GM19468 (cell line): ENCODE measurements around the gene GAS1.

ENCODE experiments used
- ATAC-seq: cut with Tn5 transposase; IDR thresholded peaks from one replicate; pipeline ENCODE4 v1.9.1; 2021; ENCODE audit warnings: mild to moderate bottlenecking, moderate library complexity, moderate number of reproducible peaks; ENCODE audit not compliant: unreplicated experiment; ENCODE audit errors: extremely low read depth

The GAS1 gene

DNA sequence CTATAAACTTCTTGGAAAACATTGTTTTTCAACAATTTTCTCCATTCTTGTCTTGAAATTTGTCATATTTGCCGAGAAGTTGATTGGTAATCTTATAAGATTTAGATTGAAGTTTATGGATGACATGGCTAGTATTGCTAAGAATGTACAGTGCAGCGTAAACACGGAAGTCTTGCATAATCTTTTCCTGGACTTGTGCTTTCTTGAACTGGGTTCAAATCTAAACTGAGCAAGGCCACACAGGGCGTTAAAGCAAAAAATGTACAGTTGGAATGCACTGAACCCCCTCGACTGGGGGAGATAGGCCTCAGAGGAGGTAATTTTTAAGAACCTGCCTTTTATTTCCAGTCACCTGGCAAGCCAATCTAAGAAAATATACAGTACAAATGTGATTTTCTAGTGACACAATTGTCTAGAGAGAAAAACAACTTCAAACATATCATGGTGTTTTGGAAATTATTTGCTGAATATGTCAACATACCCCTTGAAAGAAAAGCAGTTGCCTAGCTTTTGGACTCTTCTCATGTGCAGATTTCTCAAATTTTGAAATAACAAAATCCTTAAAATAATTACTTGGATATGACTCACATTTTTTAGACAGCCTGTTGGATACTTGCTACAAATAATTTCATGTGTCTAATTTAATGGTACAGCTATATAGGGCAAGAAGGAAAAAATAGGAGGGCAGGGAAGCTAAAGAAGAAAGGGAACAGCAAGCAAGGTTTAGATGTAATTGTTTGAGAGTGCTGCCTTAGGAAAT, 18.5 kb upstream of the GAS1 start:
- ATAC-seq: no peak

DNA sequence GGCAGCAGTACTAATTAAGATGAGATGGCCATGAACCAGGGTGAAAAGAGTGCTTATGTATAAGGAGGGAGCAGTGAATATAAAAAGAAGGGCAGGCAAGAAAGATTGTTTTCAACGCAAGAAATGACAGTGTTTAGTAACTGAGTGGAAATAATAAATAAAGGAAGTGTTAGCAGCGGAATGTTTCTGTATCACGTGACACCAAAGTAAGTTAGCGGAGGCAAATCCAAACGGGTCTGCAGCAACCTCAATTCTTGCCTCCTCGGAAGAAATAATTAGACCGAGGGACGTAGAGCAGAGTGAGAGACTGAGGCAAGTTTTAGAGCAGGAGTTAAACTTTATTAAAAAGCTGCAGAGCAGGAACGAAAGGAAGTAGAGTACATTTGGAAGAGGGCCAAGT, 15.4 kb upstream of the GAS1 start:
- ATAC-seq: no peak

DNA sequence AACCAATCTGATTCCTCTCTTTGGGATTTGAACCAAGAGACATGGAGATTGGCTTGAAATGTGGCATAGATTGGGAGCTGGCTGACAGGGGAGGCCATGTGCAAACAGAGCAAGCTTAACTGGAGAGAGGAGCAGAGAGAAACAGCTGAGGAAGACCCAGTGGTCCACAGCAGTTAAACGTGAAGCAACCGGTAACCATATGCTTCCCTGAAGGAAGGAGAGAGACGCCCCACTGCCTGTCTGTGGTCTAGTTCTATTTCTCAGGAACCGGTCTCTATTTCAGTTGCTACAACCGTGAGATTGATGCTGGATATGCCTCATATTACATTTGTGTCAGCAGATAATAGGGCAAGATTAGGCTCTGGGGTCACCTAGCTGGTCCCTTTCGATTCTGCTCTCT, 13.6 kb upstream of the GAS1 start:
- no peak for ATAC-seq

DNA sequence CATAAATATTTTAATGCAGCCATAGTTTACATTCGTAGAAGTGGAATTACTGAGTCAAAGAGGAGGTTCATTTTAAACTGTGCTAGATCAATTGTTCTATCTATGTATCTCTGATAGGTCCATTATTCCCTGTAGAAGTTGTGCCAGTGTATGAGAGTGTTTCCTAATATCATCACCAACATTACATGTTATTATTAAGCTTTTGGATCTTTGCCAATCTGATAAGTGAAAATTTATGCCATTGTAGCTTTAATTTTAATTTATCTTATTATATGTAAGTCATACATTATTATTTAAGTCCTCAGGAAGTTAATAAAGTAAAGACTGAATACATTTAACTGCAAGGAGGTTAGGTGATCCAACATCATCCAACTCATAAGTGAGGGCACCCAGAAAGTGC, 10.9 kb upstream of the GAS1 start:
- no peak for ATAC-seq

DNA sequence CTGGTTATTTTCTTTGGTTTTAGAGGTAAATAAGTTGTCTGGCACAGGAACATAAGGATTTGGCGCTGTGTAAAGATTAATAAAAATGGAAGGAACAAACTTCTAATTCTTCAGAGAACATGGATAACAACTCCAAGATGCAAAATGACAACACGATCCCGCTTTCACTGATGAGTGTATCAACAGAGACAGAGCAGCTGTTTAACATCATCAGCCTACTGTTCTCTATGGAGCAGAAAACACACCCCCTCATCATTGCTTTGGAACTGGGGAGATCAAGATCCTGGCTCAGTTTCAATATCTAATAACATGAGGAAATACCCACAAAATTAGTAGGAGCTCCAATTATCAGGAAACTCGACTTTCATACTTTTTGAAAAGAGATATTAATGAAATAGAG, 8.3 kb upstream of the GAS1 start:
- no peak for ATAC-seq

DNA sequence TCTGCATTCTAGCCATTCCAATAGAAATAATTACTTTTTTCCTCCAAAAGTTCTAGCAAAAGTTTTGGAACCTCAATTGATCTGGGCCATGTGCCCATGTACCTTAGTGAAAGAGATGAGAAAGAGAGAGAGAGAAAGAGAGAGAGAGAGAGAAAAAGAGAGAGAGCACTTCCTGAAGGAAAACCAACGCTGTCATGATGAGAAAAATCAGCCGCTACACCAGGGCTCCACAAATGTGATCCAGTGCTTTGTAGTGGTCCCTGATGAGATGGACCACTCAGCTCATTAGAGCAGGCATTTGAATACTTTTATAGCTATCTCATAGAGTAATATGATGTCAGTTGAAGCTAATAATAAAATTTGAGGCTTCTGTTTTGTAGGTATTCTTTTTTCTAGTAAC, 7.7 kb upstream of the GAS1 start:
- ATAC-seq: no peak

DNA sequence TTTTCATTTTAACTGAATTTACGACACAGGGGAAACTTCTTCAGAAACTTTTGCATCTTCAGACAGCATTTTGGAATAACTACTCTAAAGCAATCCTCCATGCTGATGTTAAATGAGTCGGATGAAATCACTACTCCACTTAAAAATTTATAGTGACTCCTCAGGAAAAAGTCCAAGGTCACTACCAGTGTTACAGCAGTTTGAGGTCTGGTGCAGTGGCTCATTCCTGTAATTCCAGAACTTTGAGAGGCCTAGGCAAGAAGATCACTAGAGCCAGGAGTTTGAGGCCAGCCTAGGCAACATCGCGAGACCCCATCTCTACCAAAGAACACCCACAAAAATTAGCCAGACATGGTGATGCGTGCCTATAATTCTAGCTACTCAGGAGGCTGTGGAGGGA, 5.9 kb upstream of the GAS1 start:
- ATAC-seq: no peak

DNA sequence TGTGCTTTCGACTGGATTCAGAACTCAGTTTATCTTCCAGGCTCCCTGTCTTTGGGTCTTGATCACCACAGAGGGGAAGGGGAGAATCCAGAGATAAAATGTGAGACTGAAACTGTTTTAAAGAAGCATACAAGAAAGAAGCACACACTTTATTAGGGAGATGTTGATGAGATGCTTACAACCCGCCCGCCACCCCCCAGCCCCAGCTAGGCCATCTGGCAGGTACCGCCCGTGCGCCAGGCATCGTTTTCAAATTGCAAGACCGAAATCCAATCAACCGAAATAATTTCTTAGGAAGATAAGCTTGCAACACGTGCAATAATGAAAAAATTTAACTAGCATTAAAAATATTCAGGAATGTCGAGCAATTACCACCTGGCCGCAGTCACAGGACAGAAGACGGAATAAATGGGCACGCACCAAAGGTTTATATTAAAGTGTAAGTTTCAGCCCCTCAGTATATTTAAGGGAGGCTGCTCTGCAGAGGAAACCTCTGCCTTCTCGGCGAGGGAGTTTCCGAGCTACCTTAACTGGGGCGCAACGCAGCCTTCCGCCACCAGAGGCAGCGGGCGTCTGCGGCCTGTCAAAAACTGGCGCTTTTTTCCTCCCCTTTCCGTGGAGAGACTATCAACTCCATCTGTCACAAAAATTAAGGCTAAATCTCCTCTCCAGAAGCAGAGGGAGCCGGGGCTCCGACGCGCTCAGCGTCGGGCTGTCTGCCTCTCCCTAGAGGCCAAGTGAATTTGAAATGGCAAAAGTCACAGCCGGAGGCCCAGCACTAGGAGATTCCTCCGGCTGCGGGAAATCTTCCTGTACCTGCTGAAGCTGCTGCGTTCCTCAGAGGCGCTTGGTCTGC, 996 bp upstream of the GAS1 start:
- ATAC-seq: peak; percentile 35

DNA sequence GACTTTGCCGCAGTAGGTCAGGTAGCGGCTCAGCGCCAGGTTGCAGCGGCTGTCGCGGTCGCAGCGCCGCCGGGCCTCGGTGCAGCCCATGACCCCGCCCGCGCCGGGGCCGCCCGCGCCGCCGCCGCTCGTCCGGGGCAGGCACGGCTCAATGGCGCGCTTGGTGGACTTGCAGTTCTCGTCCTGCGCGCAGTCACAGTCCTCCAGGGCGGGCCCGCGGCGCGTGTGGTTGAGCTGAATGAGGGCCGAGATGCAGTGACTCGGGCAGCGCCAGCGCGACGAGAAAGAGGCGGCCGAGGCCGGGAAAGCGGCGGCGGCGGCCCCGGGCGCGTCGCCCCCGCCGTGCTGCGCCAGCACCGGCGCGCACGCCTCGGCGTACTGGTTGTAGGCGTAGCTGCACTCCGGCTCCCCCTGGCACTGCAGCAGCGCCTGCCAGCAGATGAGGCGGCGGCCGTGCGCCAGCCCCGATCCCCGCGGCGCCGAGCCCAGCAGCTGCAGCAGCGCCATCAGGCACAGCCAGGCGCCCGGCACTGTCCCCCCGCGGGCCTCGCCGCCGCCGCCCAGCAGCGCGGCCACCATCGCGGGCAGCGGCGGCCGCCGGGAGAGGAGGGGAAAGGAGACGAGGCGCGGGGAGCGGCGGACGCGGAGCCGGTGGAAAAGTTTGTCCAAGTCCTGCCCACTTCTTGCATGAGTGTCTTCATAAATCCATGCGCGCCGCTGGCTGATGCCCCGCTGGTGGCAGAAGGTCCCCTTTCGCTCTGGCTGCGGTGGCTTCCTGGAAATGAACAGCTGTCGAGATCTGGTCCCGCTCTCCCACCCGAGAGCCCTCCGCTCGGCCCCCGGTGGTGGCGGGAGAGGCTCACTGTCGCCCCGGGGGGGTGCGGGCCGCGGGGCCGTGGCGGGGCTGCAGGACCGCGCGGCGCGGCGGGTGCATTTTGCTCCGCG, 833 bp downstream of the GAS1 start:
- ATAC-seq: peak; percentile 29

DNA sequence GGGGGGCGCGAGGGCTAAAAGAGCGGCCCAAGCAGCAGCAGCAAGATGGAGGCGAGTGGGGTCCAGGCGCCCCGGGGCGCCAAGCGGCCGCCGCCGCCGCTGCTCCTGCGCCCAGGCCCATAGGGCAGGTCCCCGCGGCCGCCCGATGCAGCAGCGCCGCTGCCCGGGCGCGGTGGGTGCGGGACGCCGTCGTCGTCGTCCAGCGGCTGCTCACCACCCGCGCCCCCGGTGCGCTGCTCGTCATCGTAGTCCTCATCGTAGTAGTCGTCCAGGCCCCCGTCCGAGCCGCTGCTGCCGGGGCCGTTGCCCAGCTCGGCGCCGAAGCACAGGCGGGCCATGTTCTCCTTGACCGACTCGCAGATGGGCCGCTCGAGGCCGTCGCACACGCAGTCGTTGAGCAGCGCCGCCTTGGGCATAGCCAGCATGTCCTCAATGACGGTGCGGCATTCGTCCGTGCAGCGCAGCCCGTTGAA, 1.5 kb downstream of the GAS1 start:
- no peak for ATAC-seq

DNA sequence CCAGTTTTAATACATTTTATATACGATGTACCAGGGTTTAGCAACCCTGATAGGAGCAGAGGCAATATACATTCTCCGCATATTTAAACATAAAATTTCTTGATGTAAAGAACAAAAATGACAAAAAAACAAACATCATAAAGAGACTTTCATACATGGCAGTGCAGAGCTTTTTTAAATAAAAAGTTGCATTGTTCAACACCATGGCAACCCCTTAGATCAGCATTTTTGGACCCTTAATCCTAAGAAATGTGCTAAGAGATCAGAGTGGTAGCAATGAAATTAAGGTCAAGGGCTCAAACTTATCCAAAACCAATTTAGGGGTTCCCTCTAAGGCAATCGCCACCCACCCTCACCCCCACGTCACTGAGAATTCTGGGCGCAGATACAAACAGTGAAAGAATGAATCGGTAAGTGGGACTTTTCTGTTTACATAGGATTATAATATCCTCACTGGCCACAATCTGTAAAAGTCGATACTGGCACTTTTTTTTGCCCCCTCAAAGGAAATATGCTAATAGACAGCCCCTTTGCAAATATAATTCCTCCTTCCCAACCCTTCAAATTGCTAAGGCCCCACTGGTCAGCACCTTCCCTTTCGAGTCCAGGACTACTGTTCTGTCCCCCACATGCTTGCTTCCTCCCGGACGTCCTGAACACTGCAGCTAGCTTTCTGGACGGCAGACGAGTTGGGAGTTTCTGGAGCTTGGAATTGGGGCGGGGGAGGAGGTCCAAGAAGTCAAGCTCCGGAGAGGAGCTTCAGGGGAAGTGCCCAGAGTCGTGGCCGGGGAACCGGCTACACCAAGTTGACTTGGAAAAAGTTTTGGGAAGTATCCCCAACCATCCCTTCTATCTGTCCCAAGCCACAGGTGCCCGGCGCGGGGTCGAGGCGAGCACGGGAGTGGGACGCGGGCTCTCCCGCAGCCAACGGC, 2.2 kb downstream of the GAS1 start:
- ATAC-seq: no peak

DNA sequence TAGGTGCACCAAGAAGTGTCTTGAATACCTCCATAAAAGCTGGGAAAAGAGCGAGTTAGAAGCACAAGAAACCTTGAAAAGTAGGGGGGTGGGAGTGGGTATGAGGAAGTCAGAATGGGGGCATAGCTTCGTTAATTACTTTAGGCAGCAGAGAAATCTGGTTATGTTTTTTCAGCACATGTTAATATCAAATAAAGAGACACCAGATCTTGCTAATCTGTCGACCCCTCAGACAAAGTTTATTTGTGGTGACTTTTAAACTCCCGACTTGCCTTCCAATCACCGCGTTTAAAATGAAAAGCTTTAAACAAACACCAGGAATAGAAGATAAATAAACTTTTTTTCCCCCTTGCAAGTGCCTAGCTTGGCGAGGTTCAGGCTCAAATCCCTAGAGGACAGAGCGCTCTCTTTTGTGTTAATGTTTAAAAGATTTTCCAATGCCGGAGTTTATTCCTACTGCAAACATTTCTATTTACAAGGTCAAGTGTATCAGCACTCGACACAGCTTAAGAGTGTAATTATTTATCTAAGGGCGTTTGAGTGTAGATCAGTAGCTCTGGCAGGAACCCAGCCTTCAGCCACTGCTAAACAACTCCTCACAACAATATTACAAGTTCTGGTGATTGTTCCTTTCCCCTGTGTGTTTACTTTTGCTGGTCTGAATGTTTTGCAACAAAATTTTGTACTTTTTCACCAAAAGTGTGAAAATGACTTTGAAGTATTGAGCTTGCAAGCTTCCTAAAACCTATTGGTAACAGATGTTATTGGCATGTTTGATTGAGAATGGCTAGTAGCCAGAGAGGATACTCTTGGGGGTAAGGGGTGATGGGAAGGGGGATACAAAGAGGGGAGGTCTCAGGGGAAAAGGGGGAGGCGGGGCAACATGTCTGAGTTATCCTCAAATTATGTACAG, 3.8 kb downstream of the GAS1 start:
- ATAC-seq: no peak

DNA sequence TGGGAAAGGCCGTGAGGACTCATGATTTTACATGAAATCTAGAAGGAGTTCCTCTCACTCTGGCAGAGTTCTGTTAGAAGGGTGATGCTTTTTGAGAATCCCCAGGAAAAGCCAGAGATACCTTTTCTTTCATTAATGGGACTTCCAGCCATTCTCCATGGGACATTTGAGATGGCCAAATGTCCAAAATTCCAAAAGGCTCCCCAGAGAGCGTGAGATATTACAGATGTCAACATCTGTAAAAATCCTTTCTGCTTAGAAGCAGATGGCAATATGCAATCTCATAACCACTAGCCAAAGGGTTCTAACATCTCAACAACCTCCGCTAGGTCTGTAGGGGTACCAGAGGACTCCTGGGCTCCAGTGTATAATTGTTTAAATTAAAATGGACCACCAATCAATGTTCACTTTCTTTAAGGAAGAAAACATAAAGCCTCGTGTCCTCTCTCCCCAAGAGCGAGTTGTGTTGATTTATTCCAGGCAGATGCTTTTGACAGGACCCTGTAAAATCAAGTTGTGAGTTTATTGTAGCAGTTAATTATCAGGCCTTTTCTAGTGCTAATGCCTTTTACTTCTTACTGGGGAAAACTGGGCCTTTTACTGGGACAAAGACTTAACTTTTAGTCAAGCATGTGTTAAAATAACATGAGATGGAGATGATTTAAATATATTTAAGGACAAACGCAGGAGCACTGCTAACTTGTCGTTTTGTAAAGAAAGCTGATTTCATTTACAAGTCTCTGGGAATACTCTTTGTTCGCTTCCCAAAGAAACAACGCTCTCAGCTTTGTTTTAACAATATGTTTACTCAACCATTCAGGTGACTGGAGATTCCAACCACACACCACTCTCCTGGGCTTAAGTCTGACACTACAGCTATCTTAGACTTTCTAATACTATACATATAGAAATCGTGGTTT, 4.8 kb downstream of the GAS1 start:
- no peak for ATAC-seq

DNA sequence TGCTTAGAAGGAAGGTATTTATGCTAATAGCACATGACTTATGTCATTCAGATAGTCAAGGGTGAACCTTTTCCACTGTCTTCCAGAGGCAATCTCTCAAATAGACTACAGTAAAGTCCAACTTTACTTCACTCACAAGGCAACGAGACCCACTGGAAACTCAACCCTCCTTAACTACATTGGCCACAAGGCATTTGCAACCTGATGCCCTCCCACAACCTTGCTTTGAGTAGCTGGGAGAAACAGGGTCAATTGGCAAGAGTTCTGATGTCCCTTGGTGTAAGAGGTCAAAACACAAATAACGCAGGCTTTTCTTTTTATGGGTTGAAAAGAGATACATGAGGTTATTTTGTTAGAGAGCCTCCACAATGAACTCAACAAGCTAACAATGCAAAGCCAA, 6.1 kb downstream of the GAS1 start:
- no peak for ATAC-seq

DNA sequence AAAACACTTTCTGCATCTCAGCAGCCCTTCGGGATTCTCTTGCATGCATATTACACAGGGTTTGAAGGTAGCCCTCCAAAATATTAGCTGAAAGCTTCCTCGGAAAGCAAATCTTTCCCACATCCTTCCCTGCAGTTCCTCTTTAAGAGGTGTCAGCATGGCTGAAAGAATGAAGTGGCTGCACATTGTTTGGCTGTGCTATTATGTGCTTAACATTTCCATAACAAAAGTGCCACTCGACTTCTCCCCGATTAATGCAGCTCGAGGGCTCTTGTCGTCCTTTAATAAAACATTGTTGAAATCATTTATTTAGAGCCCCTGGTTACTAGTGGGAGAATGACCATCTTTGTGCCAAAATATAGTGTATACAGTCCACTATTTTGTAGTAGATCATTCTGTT, 6.5 kb downstream of the GAS1 start:
- ATAC-seq: no peak

DNA sequence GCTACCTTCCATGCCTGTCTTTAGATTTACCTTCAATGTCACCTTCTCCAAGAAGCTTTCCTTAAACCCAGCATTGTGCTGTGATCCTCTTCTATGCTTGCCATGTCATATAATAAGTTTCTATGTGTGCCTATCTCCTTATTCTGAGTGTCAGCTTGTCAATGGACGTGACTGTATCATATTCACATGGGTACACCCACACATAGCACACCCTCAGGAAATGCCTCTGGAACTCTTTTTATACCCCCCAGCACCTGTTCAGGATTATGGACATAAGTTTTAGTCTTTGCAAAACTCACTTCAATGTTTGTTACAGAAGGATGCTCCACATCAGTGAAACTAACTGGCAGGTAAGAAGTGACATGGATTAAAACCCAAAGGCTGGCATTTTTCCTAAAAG, 7.4 kb downstream of the GAS1 start:
- ATAC-seq: no peak

DNA sequence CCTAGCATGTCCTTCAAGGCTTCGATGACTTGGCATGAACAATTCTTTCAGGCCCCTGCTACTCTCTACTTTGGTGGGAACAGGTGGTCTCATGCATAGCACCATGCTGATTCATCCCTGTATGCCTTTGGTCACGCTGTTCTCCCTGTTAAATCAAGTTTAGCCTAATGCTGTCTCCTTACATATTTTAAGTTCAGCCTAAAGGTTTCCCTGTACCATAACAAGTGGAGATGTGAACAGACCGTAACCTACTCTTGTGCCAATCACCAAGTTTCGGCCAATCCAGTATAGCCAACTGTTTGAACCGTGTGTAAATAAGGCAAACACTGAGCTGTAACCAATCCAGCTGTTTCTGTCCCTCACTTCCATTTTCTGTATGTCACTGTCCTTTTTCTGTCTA, 8.0 kb downstream of the GAS1 start:
- ATAC-seq: no peak
